Ascending aorta (tissue), 2 donors: ENCODE measurements around the gene ARHGAP24. TPM values are rescaled to one million over a fixed set of nuclear protein-coding genes. Genes with fewer than 3 reads are reported as not detected.

Experiments
- DNase-seq, 2 donors: peaks; one replicate each; pipeline ENCODE4 v3.0.0-alpha.2; 2019; ENCODE audit warnings: low spot score in 2 of 2
- H3K27ac ChIP-seq, 2 donors: fragments of 200-600 bp; sonication (generic); one replicate each; pipeline ENCODE4 v1.5.1; 2016 to 2017; ENCODE audit warnings: mild to moderate bottlenecking in 1 of 2
- H3K27me3 ChIP-seq: fragments of 200-600 bp; sonication (generic); one replicate; pipeline ENCODE4 v1.5.1; 2017
- H3K36me3 ChIP-seq, 2 donors: fragments of 200-600 bp; sonication (generic); one replicate each; pipeline ENCODE4 v1.5.1; 2016
- H3K4me1 ChIP-seq, 2 donors: fragments of 200-600 bp; sonication (generic); one replicate each; pipeline ENCODE4 v1.5.1; 2016 to 2017; ENCODE audit warnings: mild to moderate bottlenecking in 1 of 2
- H3K4me3 ChIP-seq, 2 donors: fragments of 200-600 bp; sonication (generic); one replicate each; pipeline ENCODE4 v1.5.1; 2016 to 2017; ENCODE audit warnings: mild to moderate bottlenecking in 1 of 2
- H3K9me3 ChIP-seq, 2 donors: fragments of 200-600 bp; sonication (generic); one replicate each; pipeline ENCODE4 v1.5.1; 2016
- intact Hi-C: fragments of 100-400 bp; cut with DNase I; formaldehyde crosslinking; loops from one replicate; pipeline ENCODE4 v1.15.1; 2023
- total RNA-seq: library from RNA; depleted of rRNA; stranded (reverse); fragments of >200 nt; gene quantifications from one replicate; pipeline ENCODE4 v1.1.0, GENCODE V29; 2016
- TF ChIP-seq, protein P1 (sequence below), 3 experiments: fragments of 200-600 bp in 2 of 3; fragments of 450-650 bp in 1 of 3; sonication (generic) in 2 of 3; IDR thresholded peaks; one replicate each; pipeline ENCODE4 v1.5.1; 2016 to 2019; ENCODE audit warnings: antibody characterized with exemption in 3 of 3, mild to moderate bottlenecking in 1 of 3, moderate library complexity in 1 of 3

The ARHGAP24 gene
- total RNA-seq, 1 donor from 2014 or later, result 13.9 TPM

- Histone ChIP-seq H3K36me3 (no peaks in the 10 kb centered on the region), H3K4me3 (no peak overlapping the region), H3K4me1 (no peaks in the 10 kb centered on the region), H3K27me3 (no peaks in the 10 kb centered on the region), H3K9me3 (no peaks in the 10 kb centered on the region), H3K27ac (no peak overlapping the region)
- TF ChIP-seq, protein P1, sequence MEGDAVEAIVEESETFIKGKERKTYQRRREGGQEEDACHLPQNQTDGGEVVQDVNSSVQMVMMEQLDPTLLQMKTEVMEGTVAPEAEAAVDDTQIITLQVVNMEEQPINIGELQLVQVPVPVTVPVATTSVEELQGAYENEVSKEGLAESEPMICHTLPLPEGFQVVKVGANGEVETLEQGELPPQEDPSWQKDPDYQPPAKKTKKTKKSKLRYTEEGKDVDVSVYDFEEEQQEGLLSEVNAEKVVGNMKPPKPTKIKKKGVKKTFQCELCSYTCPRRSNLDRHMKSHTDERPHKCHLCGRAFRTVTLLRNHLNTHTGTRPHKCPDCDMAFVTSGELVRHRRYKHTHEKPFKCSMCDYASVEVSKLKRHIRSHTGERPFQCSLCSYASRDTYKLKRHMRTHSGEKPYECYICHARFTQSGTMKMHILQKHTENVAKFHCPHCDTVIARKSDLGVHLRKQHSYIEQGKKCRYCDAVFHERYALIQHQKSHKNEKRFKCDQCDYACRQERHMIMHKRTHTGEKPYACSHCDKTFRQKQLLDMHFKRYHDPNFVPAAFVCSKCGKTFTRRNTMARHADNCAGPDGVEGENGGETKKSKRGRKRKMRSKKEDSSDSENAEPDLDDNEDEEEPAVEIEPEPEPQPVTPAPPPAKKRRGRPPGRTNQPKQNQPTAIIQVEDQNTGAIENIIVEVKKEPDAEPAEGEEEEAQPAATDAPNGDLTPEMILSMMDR (IDR thresholded peaks at IDR 0.05), result no peak
- intact Hi-C loops, result no loop called here
- DNase-seq, result no peak
Measured at GRCh38 chr4:85544751-85545150, 69.8 kb downstream of the ARHGAP24 start.

GRCh38 chr4:85548116-85548515 lies 73.2 kb downstream of the ARHGAP24 start:
- intact Hi-C loops, result no loop called here
- no peak overlapping the region for H3K27ac ChIP-seq
- no peaks in the 10 kb centered on the region for H3K36me3 ChIP-seq
- no peak overlapping the region for H3K4me3 ChIP-seq
- no peak for DNase-seq
- no peaks in the 10 kb centered on the region for H3K9me3 ChIP-seq
- TF ChIP-seq, protein P1 (IDR thresholded peaks at IDR 0.05), result no peak
- no peaks in the 10 kb centered on the region for H3K4me1 ChIP-seq
- H3K27me3 ChIP-seq, result no peaks in the 10 kb centered on the region

DNA sequence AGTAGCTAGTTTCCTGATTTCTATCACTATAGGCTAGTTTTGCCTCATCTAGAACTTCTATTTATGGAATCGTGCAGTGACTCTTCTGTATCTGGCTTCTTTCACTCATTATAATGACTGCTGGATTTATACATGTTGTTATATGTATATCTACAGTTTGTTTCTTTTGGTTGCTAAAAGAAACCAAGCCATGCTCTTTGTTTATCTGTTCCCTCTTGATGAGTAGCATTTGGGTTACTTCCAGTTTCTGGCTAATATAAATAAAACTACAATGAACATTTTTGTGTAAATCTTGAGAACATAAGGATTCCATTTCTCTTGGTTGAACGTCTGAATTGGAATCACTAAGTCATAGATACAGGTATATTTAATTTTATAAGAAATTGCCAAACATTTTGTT lies 73.9 kb downstream of the ARHGAP24 start:
- no peaks in the 10 kb centered on the region for H3K4me1 ChIP-seq
- H3K9me3 ChIP-seq, result peaks cover 0 to 4% of the 10 kb centered on the region in 2 donors
- TF ChIP-seq, protein P1 (IDR thresholded peaks at IDR 0.05), result no peak
- intact Hi-C loops, result no loop called here
- H3K4me3 ChIP-seq, result no peak overlapping the region
- H3K27ac ChIP-seq, result no peak overlapping the region
- H3K36me3 ChIP-seq, result no peaks in the 10 kb centered on the region
- DNase-seq, result no peak
- no peaks in the 10 kb centered on the region for H3K27me3 ChIP-seq

DNA sequence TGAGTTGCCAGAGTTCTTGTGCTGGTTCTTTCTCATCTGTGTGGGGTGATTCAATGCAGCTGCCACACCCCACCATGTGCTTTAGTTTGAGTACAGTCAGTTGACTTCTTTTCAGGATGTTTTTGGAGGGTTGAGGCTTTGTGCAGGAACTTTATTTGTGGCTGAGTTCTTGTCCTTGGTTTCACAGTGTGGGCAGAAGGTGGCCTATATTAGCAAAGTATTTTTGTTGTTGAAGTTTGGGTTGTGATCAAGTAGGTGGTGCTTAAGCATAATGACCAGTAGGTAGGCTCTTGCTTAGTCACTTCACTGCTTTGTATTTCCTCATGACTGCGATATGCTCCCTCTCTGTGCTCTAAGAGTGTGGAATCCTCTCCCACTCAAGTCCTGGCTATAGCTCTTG lies 80.3 kb downstream of the ARHGAP24 start:
- H3K4me1 ChIP-seq, result no peaks in the 10 kb centered on the region
- H3K9me3 ChIP-seq, result peaks cover 0 to 9% of the 10 kb centered on the region in 2 donors
- H3K36me3 ChIP-seq, result no peaks in the 10 kb centered on the region
- H3K27me3 ChIP-seq, result no peaks in the 10 kb centered on the region
- TF ChIP-seq, protein P1 (IDR thresholded peaks at IDR 0.05), result no peak
- DNase-seq, result no peak
- no peak overlapping the region for H3K4me3 ChIP-seq
- intact Hi-C loops, result no loop called here
- H3K27ac ChIP-seq, result no peak overlapping the region

GRCh38 chr4:85556283-85556682 lies 81.3 kb downstream of the ARHGAP24 start:
- H3K36me3 ChIP-seq, result no peaks in the 10 kb centered on the region
- peaks cover 0 to 9% of the 10 kb centered on the region in 2 donors for H3K9me3 ChIP-seq
- no peaks in the 10 kb centered on the region for H3K4me1 ChIP-seq
- H3K27me3 ChIP-seq, result no peaks in the 10 kb centered on the region
- intact Hi-C loops, result no loop called here
- no peak overlapping the region for H3K4me3 ChIP-seq
- TF ChIP-seq, protein P1 (IDR thresholded peaks at IDR 0.05), result no peak
- DNase-seq, result no peak
- H3K27ac ChIP-seq, result no peak overlapping the region
